Parathyroid adenoma (tissue), 2 donors: ENCODE results near the gene CENPN.

Experiments used
- H2AFZ ChIP-seq: fragments of 300-600 bp; sonication (generic); one replicate; pipeline ENCODE4 v1.7.0; 2017; ENCODE audit warnings: antibody characterized with exemption, mild to moderate bottlenecking
- H3K27ac ChIP-seq: fragments of 300-600 bp; sonication (generic); one replicate; pipeline ENCODE4 v1.7.0; 2017
- H3K27me3 ChIP-seq: fragments of 300-600 bp; sonication (generic); one replicate; pipeline ENCODE4 v1.7.0; 2017; ENCODE audit warnings: low read length; ENCODE audit not compliant: control insufficient read depth, insufficient read depth
- H3K36me3 ChIP-seq: fragments of 300-600 bp; sonication (generic); one replicate; pipeline ENCODE4 v1.7.0; 2017; ENCODE audit warnings: low read length; ENCODE audit not compliant: control insufficient read depth, insufficient read depth
- H3K4me1 ChIP-seq: fragments of 300-600 bp; sonication (generic); one replicate; pipeline ENCODE4 v1.7.0; 2017; ENCODE audit warnings: control low read depth
- H3K4me2 ChIP-seq: fragments of 300-600 bp; sonication (generic); one replicate; pipeline ENCODE4 v1.7.0; 2017; ENCODE audit warnings: low read length
- H3K4me3 ChIP-seq: fragments of 300-600 bp; sonication (generic); one replicate; pipeline ENCODE4 v1.7.0; 2017; ENCODE audit warnings: low read depth, low read length
- H3K79me2 ChIP-seq: fragments of 300-600 bp; sonication (generic); one replicate; pipeline ENCODE4 v1.7.0; 2017; ENCODE audit warnings: control low read depth
- H3K9ac ChIP-seq: fragments of 300-600 bp; sonication (generic); one replicate; pipeline ENCODE4 v1.7.0; 2017; ENCODE audit warnings: mild to moderate bottlenecking
- H3K9me3 ChIP-seq: fragments of 300-600 bp; sonication (generic); one replicate; pipeline ENCODE4 v1.7.0; 2017; ENCODE audit warnings: low read length; ENCODE audit not compliant: control insufficient read depth
- TF ChIP-seq, protein P1 (sequence below): fragments of 300-600 bp; sonication (generic); IDR thresholded peaks from one replicate; pipeline ENCODE4 v1.7.0; 2017; ENCODE audit warnings: antibody characterized with exemption, mild to moderate bottlenecking
- donor health status: primary hyperparathyroidism.

CENPN gene

DNA sequence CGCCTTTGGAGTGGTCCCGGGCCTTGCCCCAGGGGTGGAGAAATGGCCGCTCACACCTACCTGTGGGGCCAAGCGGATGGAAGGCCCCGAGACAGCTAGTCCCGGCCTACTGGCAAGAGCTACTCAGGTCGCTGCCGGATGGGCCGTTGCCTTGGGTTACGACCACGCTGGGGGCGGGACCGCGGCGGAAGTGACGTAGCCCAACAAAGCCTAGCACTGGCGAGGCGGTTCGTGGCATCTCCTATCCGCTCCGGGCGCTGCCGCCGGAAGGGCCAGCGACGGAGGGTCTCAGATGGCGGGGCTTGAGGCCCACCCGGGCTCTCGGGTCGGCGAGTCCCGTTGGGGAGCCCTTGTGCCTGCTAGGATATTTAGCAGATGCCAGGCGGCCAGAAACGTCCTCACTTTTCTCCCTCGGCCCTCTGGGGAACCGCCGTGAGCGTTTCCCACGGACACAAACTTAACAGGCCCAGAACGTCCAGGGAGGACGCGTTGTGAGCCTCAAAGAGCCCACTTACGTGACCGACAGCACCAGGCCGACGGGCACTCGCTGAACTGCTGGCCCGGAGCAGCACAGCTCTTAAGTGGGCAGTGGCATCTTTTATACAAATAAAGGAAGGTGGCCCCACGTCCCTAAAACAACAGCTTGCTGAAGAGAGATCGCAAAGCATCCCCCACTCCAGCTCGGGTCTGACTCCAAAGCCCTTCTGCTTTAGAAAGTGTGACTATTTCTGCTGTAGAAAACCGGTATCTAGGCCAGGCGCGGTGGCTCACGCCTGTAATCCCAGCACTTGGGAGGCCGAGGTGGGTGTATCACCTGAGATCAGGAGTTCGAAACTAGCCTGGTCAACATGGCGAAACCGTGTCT lies 70.3 kb downstream of the CENPN start, which contains the start of gene C16orf46:
Gene C16orf46, minus strand, starts transcription at position 163 of the 865 bp plus-strand sequence. CDS start 13,283 bp downstream, outside the sequence.
- Histone ChIP-seq H2AFZ (peak within 1 kb of the TSS; percentile 98), H3K4me2 (peak within 1 kb of the TSS; percentile 96), H3K27ac (peak within 1 kb of the TSS; percentile 89), H3K9ac (peak within 1 kb of the TSS; percentile 73), H3K4me1 (peaks cover 4% of the 10 kb centered on the region), H3K27me3 (no peaks in the 10 kb centered on the region), H3K9me3 (no peaks in the 10 kb centered on the region), H3K36me3 (no peaks in the 10 kb centered on the region), H3K79me2 (no peaks in the 10 kb centered on the region), H3K4me3 (peak within 1 kb of the TSS; percentile 78)
- TF ChIP-seq, protein P1, sequence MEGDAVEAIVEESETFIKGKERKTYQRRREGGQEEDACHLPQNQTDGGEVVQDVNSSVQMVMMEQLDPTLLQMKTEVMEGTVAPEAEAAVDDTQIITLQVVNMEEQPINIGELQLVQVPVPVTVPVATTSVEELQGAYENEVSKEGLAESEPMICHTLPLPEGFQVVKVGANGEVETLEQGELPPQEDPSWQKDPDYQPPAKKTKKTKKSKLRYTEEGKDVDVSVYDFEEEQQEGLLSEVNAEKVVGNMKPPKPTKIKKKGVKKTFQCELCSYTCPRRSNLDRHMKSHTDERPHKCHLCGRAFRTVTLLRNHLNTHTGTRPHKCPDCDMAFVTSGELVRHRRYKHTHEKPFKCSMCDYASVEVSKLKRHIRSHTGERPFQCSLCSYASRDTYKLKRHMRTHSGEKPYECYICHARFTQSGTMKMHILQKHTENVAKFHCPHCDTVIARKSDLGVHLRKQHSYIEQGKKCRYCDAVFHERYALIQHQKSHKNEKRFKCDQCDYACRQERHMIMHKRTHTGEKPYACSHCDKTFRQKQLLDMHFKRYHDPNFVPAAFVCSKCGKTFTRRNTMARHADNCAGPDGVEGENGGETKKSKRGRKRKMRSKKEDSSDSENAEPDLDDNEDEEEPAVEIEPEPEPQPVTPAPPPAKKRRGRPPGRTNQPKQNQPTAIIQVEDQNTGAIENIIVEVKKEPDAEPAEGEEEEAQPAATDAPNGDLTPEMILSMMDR, result no peak

DNA sequence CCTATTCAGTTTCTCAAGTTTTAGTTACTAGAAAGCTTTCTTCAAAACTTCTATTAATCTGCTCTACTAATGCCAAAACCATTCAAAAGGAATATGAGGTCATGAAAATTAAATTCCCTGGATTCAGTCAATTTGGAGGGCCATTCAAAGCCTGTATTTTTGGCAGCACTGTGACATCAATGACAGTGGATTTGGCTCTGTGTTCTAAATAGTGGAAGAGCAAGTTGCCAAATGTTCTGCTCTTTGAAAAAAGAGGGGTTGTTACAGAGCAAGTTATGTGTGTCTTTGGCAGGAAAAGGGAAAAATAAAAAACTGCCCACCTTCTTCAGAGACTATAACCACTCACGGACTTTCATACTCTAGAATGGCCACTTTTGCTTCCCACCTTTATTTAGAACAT lies 73.2 kb downstream of the CENPN start:
- Histone ChIP-seq H3K4me1 (no peaks in the 10 kb centered on the region), H3K79me2 (no peaks in the 10 kb centered on the region), H3K36me3 (no peaks in the 10 kb centered on the region), H2AFZ (no peak overlapping the region), H3K9ac (no peak overlapping the region), H3K27ac (no peak overlapping the region), H3K4me3 (no peak overlapping the region), H3K9me3 (no peaks in the 10 kb centered on the region), H3K27me3 (no peaks in the 10 kb centered on the region), H3K4me2 (no peak overlapping the region)
- TF ChIP-seq, protein P1, result no peak

DNA sequence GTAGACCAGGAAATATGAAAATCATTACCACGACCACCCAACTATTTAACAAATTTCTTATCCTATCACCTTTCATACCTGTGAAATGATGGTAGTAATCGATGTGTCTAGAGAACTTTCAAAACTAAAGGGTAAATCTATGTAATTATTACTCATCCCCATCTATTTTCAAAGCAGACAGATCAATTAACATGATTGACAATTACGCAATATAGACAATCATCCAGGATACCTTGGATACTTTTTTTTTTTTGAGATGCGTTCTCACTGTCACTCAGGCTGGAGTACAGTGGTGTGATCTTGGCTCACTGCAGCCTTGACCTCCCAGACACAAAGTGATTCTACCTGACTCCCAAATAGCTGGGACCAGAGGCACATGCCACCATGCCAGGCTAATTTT lies 74.0 kb downstream of the CENPN start:
- no peaks in the 10 kb centered on the region for H3K79me2 ChIP-seq
- H3K36me3 ChIP-seq, result no peaks in the 10 kb centered on the region
- H3K27me3 ChIP-seq, result no peaks in the 10 kb centered on the region
- no peaks in the 10 kb centered on the region for H3K4me1 ChIP-seq
- TF ChIP-seq, protein P1, result no peak
- no peaks in the 10 kb centered on the region for H3K9me3 ChIP-seq
- no peak overlapping the region for H3K4me2 ChIP-seq
- no peak overlapping the region for H2AFZ ChIP-seq
- H3K27ac ChIP-seq, result no peak overlapping the region
- no peak overlapping the region for H3K4me3 ChIP-seq
- no peak overlapping the region for H3K9ac ChIP-seq
